ENCODE results near the gene ZBTB2.

The ZBTB2 gene

GRCh38 chr6:151381722-151382121 is 9.6 kb downstream of the ZBTB2 start:
- H3K79me2 ChIP-seq (ENCODE audit: low read length), result peaks cover 81% of the 10 kb centered on the region
- 0 out of 2 replicates have a peak, but pooled peaks cover 8% of the 10 kb centered on the region for H4K20me1 ChIP-seq (ENCODE audit: insufficient read depth, low read length)
- H3K4me3 ChIP-seq (ENCODE audit: low read length), result no peak overlapping the region
- H3K4me2 ChIP-seq (ENCODE audit: low read length), result no peak overlapping the region
- no peak overlapping the region for H3K9ac ChIP-seq (ENCODE audit: low read length)
- peaks cover 5% of the 10 kb centered on the region for H3K36me3 ChIP-seq (replicated peaks; ENCODE audit: low read depth, low read length)
- no peak overlapping the region for H3K27ac ChIP-seq (ENCODE audit: low read length)
- H2AFZ ChIP-seq (ENCODE audit: low read depth, low read length), result no peak overlapping the region
- no peak for TF ChIP-seq EZH2phosphoT487 (IDR thresholded peaks at IDR 0.05; ENCODE audit: low read depth)
- TF ChIP-seq CTCF (IDR thresholded peaks at IDR 0.05; ENCODE audit: low read depth, low read length), result no peak
- H3K27me3 ChIP-seq (ENCODE audit: low read depth, low read length), result no peaks in the 10 kb centered on the region
- no peaks in the 10 kb centered on the region for H3K9me3 ChIP-seq (ENCODE audit: insufficient read depth, low read length)
- peaks cover 11% of the 10 kb centered on the region for H3K4me1 ChIP-seq (ENCODE audit: low read length)

- peaks cover 5% of the 10 kb centered on the region for H3K36me3 ChIP-seq (replicated peaks; ENCODE audit: low read depth, low read length)
- no peak overlapping the region for H3K4me3 ChIP-seq (ENCODE audit: low read length)
- no peak overlapping the region for H3K9ac ChIP-seq (ENCODE audit: low read length)
- H3K4me1 ChIP-seq (ENCODE audit: low read length), result peaks cover 20% of the 10 kb centered on the region
- no peak overlapping the region for H2AFZ ChIP-seq (ENCODE audit: low read depth, low read length)
- no peak for TF ChIP-seq EZH2phosphoT487 (IDR thresholded peaks at IDR 0.05; ENCODE audit: low read depth)
- TF ChIP-seq CTCF (IDR thresholded peaks at IDR 0.05; ENCODE audit: low read depth, low read length), result no peak
- H3K27ac ChIP-seq (ENCODE audit: low read length), result no peak overlapping the region
- H4K20me1 ChIP-seq (ENCODE audit: insufficient read depth, low read length), result 0 out of 2 replicates have a peak, but pooled peaks cover 8% of the 10 kb centered on the region
- no peaks in the 10 kb centered on the region for H3K27me3 ChIP-seq (ENCODE audit: low read depth, low read length)
- H3K79me2 ChIP-seq (ENCODE audit: low read length), result peaks cover 82% of the 10 kb centered on the region
- H3K9me3 ChIP-seq (ENCODE audit: insufficient read depth, low read length), result no peaks in the 10 kb centered on the region
- H3K4me2 ChIP-seq (ENCODE audit: low read length), result no peak overlapping the region
Measured at GRCh38 chr6:151380848-151381205, 10.5 kb downstream of the ZBTB2 start.

GRCh38 chr6:151379933-151380847 is 11.2 kb downstream of the ZBTB2 start:
- Histone ChIP-seq H3K4me1 (ENCODE audit: low read length) (peaks cover 20% of the 10 kb centered on the region), H3K27ac (ENCODE audit: low read length) (no peak overlapping the region), H3K9ac (ENCODE audit: low read length) (no peak overlapping the region), H3K79me2 (ENCODE audit: low read length) (peaks cover 82% of the 10 kb centered on the region), H3K36me3 (replicated peaks; ENCODE audit: low read depth, low read length) (peaks cover 5% of the 10 kb centered on the region), H2AFZ (ENCODE audit: low read depth, low read length) (no peak overlapping the region), H4K20me1 (ENCODE audit: insufficient read depth, low read length) (0 out of 2 replicates have a peak, but pooled peaks cover 8% of the 10 kb centered on the region), H3K4me3 (ENCODE audit: low read length) (no peak overlapping the region), H3K4me2 (ENCODE audit: low read length) (peak overlapping the region; percentile 12; the same call in 1 of the 2 replicates), H3K27me3 (ENCODE audit: low read depth, low read length) (no peaks in the 10 kb centered on the region), H3K9me3 (ENCODE audit: insufficient read depth, low read length) (no peaks in the 10 kb centered on the region)
- TF ChIP-seq EZH2phosphoT487 (IDR thresholded peaks at IDR 0.05; ENCODE audit: low read depth), result no peak
- TF ChIP-seq CTCF (IDR thresholded peaks at IDR 0.05; ENCODE audit: low read depth, low read length), result no peak

GRCh38 chr6:151377095-151377494 is 14.3 kb downstream of the ZBTB2 start:
- no peaks in the 10 kb centered on the region for H3K27me3 ChIP-seq (ENCODE audit: low read depth, low read length)
- H3K4me3 ChIP-seq (ENCODE audit: low read length), result no peak overlapping the region
- H4K20me1 ChIP-seq (ENCODE audit: insufficient read depth, low read length), result 0 out of 2 replicates have a peak, but pooled peaks cover 11% of the 10 kb centered on the region
- TF ChIP-seq CTCF (IDR thresholded peaks at IDR 0.05; ENCODE audit: low read depth, low read length), result no peak
- no peak for TF ChIP-seq EZH2phosphoT487 (IDR thresholded peaks at IDR 0.05; ENCODE audit: low read depth)
- no peak overlapping the region for H3K9ac ChIP-seq (ENCODE audit: low read length)
- H3K36me3 ChIP-seq (replicated peaks; ENCODE audit: low read depth, low read length), result peaks cover 4% of the 10 kb centered on the region
- H2AFZ ChIP-seq (ENCODE audit: low read depth, low read length), result no peak overlapping the region
- no peak overlapping the region for H3K4me2 ChIP-seq (ENCODE audit: low read length)
- no peaks in the 10 kb centered on the region for H3K9me3 ChIP-seq (ENCODE audit: insufficient read depth, low read length)
- peaks cover 74% of the 10 kb centered on the region for H3K79me2 ChIP-seq (ENCODE audit: low read length)
- no peak overlapping the region for H3K27ac ChIP-seq (ENCODE audit: low read length)
- H3K4me1 ChIP-seq (ENCODE audit: low read length), result peaks cover 20% of the 10 kb centered on the region

Measured in OCI-LY3 (cell line).